ENCODE measurements around the gene OR10A3. TPM values are rescaled to one million over a fixed set of nuclear protein-coding genes. Genes with fewer than 3 reads are reported as not detected.

Gene OR10A3
- total RNA-seq, 1 donor from 2014 or later: not detected

DNA sequence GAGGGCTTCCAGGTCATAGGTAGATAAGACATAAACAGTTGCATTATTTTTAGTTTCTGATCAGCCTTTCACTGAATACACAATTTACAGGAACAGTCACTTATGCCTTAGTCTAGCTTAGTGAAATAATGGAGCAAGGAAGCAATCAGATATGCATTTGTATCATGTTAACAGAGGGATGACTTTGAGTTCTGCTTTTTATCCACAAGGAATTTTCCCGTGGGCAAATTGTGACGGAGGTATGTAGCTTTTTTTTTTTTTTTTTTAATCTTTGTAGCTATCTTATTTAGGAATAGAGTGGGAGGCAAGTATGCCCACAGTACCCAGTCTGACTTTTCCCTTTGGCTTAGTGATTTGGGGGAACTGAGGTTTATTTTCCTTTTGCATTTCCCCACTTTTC lies 27.2 kb upstream of the OR10A3 start:
- Mint-ChIP-seq H3K4me1 (ENCODE audit: low read depth) (no peaks in the 10 kb centered on the region), H3K27me3 (ENCODE audit: insufficient read depth) (peaks cover 6% of the 10 kb centered on the region), H3K4me3 (no peak overlapping the region), H3K36me3 (ENCODE audit: low read depth) (no peaks in the 10 kb centered on the region), H3K27ac (no peak overlapping the region), H3K9me3 (no peaks in the 10 kb centered on the region)
- no peak for DNase-seq (ENCODE audit: low spot score)
- intact Hi-C loops (cut with micrococcal nuclease): no loop called here

DNA sequence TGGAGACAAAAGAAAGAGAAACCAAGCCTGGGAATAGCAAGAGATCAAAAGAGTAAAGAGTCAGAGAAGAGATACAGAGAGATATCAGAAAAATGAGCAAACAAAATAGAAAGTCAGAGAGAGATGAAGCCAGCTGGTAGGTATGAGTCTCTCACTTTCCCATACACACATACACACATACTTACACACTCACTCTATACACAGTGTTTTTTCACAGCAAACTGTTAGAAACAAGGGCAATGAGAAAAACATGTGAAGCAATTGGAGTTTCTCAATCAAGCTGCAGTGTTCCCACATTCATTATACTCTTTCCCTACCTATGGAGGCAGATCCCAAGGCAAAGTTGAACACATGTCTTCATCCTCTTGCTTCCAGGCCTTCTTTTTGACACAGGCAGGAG lies 26.3 kb upstream of the OR10A3 start:
- H3K36me3 Mint-ChIP-seq (ENCODE audit: low read depth): no peaks in the 10 kb centered on the region
- no peak overlapping the region for H3K4me3 Mint-ChIP-seq
- H3K27ac Mint-ChIP-seq: no peak overlapping the region
- intact Hi-C loops (cut with micrococcal nuclease): no loop called here
- no peaks in the 10 kb centered on the region for H3K4me1 Mint-ChIP-seq (ENCODE audit: low read depth)
- H3K9me3 Mint-ChIP-seq: no peaks in the 10 kb centered on the region
- DNase-seq (ENCODE audit: low spot score): no peak
- H3K27me3 Mint-ChIP-seq (ENCODE audit: insufficient read depth): peaks cover 6% of the 10 kb centered on the region

DNA sequence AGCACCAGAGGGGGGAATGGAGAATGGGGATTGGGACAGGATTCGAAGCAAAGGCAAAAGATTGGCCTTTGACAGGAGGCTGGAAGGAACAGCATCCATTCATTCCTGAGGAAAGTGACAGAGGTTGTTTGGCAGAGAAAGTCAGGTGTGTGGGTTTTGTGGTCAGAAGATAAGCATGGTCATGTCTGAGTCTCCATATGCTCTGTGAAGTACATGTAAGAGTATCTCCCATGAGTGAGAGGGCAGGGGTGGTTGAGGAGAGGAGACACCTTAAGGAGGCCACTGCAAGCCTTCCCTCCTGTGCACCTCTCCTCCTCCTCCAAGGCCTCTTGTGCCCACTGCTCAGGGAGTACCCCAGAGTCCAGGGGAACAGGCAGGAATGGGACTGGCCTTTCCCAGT lies 25.6 kb upstream of the OR10A3 start:
- H3K4me1 Mint-ChIP-seq (ENCODE audit: low read depth): no peaks in the 10 kb centered on the region
- no peak overlapping the region for H3K4me3 Mint-ChIP-seq
- intact Hi-C loops (cut with micrococcal nuclease): no loop called here
- no peaks in the 10 kb centered on the region for H3K36me3 Mint-ChIP-seq (ENCODE audit: low read depth)
- no peak for DNase-seq (ENCODE audit: low spot score)
- no peak overlapping the region for H3K27ac Mint-ChIP-seq
- H3K27me3 Mint-ChIP-seq (ENCODE audit: insufficient read depth): peaks cover 6% of the 10 kb centered on the region
- no peaks in the 10 kb centered on the region for H3K9me3 Mint-ChIP-seq

DNA sequence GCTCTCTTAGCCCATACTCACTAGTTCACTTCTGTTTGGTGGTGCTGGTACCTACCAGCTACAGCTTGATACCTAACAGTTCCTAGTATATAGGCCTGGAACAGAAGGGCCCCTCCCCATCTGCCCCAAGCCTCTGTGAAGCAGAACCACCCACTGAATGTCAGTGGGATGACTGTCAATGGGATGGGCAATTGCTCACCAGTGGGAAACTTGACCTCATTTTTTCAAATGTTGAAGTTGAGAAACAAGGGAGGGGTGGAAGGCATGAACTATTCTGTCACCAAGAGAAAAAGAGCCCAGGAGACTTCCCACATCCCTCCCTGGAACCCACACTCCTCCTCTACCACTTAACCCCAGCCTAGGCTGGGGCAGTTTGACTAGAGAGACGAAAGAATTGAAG lies 23.9 kb upstream of the OR10A3 start, which contains the start of gene NLRP10:
TSS of gene NLRP10 (minus strand) at position 62 of the 400 bp plus-strand sequence. CDS start 1,952 bp downstream, outside the sequence.
- Mint-ChIP-seq H3K9me3 (no peaks in the 10 kb centered on the region), H3K36me3 (ENCODE audit: low read depth) (no peaks in the 10 kb centered on the region), H3K4me1 (ENCODE audit: low read depth) (no peaks in the 10 kb centered on the region), H3K27ac (no peak within 1 kb of the TSS), H3K4me3 (no peak within 1 kb of the TSS), H3K27me3 (ENCODE audit: insufficient read depth) (peaks cover 3% of the 10 kb centered on the region)
- intact Hi-C loops (cut with micrococcal nuclease): no loop called here
- no peak for DNase-seq (ENCODE audit: low spot score)

DNA sequence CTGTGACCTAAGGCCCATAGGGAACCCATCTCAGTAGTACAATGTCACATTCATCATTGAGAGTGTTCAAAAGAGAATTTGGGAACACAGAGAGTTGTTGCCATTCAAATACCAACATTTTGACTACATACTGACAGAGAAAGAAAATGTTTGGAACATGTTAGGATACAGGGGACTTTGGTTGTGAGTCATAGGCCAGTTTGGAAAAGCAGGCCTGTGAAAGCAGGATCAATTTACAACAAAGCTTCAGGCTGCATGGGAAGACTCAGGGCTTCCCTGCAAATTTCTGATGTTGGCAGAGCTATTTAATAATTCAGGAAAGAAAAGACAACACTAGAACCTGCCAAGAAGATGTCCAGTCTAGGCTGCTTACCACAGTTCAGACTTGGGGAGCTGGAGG lies 23.4 kb upstream of the OR10A3 start:
- intact Hi-C loops (cut with micrococcal nuclease): no loop called here
- no peak overlapping the region for H3K4me3 Mint-ChIP-seq
- no peak overlapping the region for H3K27ac Mint-ChIP-seq
- no peaks in the 10 kb centered on the region for H3K9me3 Mint-ChIP-seq
- no peaks in the 10 kb centered on the region for H3K36me3 Mint-ChIP-seq (ENCODE audit: low read depth)
- no peaks in the 10 kb centered on the region for H3K4me1 Mint-ChIP-seq (ENCODE audit: low read depth)
- DNase-seq (ENCODE audit: low spot score): no peak
- H3K27me3 Mint-ChIP-seq (ENCODE audit: insufficient read depth): peaks cover 3% of the 10 kb centered on the region

DNA sequence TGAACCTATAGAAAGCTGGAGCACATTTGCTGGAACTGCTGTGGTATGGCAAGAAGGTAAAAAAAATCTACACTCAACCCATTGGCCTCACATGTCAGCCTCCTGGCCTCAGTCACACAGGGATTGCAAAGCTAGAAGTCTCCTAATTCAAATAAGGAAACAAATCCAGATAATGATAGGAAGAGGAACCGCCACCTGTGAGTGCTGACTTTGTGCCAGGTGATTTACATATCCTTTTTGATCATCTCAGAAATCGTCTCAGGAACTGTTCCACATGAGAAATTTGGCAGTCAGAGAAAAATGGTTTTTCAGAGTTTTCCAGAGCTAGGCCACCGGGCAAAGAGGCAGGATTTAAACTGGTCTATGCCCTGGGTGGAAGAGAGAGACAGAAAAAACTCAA lies 22.8 kb upstream of the OR10A3 start:
- Mint-ChIP-seq H3K27ac (no peak overlapping the region), H3K9me3 (no peaks in the 10 kb centered on the region), H3K36me3 (ENCODE audit: low read depth) (no peaks in the 10 kb centered on the region), H3K27me3 (ENCODE audit: insufficient read depth) (peaks cover 2% of the 10 kb centered on the region), H3K4me1 (ENCODE audit: low read depth) (no peaks in the 10 kb centered on the region), H3K4me3 (no peak overlapping the region)
- intact Hi-C loops (cut with micrococcal nuclease): no loop called here
- no peak for DNase-seq (ENCODE audit: low spot score)

DNA sequence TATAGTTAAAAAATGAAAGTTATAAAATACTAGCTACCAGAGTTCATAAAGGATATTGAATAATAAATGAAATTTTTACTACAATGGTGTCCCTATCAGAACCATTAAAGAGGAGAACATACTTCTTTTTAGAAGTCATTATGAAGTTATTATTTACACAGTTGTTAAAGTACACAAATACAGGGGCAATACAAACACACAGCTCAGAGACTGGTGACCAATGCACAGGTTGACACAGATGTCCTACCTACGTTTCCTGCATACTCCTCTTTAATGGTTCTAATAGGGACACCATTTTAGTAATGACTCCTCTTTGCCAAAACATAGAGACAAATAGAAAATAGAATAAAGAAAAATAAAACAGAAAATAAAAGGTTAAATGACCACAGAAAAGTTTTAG lies 13.7 kb upstream of the OR10A3 start:
- Mint-ChIP-seq H3K4me3 (no peak overlapping the region), H3K36me3 (ENCODE audit: low read depth) (no peaks in the 10 kb centered on the region), H3K9me3 (no peaks in the 10 kb centered on the region), H3K27me3 (ENCODE audit: insufficient read depth) (peaks cover 4% of the 10 kb centered on the region), H3K4me1 (ENCODE audit: low read depth) (no peaks in the 10 kb centered on the region), H3K27ac (no peak overlapping the region)
- intact Hi-C loops (cut with micrococcal nuclease): no loop called here
- DNase-seq (ENCODE audit: low spot score): no peak

DNA sequence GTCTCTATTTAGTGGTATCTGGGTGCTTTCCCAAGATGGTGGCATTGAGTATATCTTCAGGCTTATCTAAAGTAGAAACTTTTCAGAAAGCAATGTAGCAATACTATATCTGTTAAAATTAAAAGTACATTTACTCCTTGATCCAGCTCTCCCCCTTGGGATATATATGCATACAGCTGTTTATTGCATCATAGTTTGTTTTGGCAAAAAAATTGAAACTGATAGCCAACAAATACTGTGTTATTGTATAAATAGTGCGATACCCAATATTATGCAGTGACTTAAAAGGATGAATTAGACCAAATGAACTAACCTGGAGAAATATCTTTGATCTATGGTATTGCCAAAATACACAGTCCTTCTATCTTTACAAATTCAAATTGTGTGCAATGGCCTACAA lies 8.4 kb upstream of the OR10A3 start:
- Mint-ChIP-seq H3K4me1 (ENCODE audit: low read depth) (no peaks in the 10 kb centered on the region), H3K4me3 (no peak overlapping the region), H3K27ac (no peak overlapping the region), H3K27me3 (ENCODE audit: insufficient read depth) (peaks cover 6% of the 10 kb centered on the region), H3K9me3 (no peaks in the 10 kb centered on the region), H3K36me3 (ENCODE audit: low read depth) (no peaks in the 10 kb centered on the region)
- DNase-seq (ENCODE audit: low spot score): no peak
- intact Hi-C loops (cut with micrococcal nuclease): no loop called here

DNA sequence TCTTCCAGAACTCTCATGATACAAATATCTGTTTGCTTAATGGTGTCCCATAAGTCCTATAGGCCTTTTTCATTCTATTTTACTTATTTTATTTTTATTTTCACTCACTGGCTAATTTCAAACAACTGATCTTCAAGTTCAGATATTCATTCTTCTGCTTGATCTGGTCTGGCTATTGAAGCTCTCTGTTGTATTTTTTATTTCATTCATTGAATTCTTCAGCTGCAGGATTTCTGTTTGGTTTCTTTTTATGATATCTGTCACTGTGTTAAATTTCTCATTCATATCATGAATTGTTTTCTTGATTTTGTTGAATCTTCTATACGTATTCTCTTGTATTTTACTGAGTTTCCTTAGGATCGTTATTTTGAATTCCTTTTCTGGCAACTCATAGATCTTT lies 2.6 kb upstream of the OR10A3 start:
- Mint-ChIP-seq H3K9me3 (peaks cover 19% of the 10 kb centered on the region), H3K27ac (no peak overlapping the region), H3K36me3 (ENCODE audit: low read depth) (no peaks in the 10 kb centered on the region), H3K27me3 (ENCODE audit: insufficient read depth) (peaks cover 4% of the 10 kb centered on the region), H3K4me1 (ENCODE audit: low read depth) (no peaks in the 10 kb centered on the region), H3K4me3 (no peak overlapping the region)
- intact Hi-C loops (cut with micrococcal nuclease): no loop called here
- no peak for DNase-seq (ENCODE audit: low spot score)

DNA sequence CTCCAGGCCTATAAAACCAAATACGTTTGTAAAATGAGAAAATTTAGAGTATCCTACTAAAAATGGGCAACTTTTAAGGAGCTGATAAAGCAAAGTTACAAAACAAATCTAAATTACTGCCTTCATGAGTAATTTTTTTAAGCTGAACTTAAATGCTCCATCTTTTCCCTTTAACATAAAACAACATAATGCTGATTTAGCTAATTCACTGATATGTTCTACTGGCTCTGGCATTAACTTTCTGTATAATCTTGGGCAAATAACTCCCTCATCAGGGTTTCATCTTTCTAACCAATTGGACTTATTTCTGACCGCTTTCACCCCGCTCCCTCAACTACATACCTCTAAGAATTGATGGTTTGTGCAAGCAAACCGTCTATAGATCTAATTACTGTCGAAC lies 362 bp downstream of the OR10A3 start:
- Mint-ChIP-seq H3K9me3 (peaks cover 19% of the 10 kb centered on the region), H3K27me3 (ENCODE audit: insufficient read depth) (peaks cover 2% of the 10 kb centered on the region), H3K4me3 (no peak overlapping the region), H3K4me1 (ENCODE audit: low read depth) (no peaks in the 10 kb centered on the region), H3K27ac (no peak overlapping the region), H3K36me3 (ENCODE audit: low read depth) (no peaks in the 10 kb centered on the region)
- no peak for DNase-seq (ENCODE audit: low spot score)
- intact Hi-C loops (cut with micrococcal nuclease): no loop called here

DNA sequence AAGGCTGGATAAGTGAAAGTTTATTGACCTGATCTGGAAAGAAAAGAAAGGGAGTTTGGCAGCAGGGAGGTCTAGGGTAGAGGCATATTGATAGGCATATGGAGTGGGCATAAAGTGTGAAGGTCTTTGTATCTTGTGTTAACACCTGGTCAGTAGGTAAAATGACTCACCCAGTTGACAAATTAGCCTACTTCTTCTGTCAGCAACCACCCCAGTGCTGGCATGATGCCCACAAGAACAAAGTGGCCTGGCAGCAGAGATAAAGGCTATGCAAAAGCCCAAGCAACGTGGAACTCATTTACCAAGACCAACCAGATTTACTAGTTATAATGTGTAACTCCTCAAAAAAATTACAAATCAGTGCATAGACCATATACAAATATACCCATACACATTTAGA lies 4.9 kb downstream of the OR10A3 start:
- intact Hi-C loops (cut with micrococcal nuclease): no loop called here
- H3K9me3 Mint-ChIP-seq: no peaks in the 10 kb centered on the region
- no peak for DNase-seq (ENCODE audit: low spot score)

DNA sequence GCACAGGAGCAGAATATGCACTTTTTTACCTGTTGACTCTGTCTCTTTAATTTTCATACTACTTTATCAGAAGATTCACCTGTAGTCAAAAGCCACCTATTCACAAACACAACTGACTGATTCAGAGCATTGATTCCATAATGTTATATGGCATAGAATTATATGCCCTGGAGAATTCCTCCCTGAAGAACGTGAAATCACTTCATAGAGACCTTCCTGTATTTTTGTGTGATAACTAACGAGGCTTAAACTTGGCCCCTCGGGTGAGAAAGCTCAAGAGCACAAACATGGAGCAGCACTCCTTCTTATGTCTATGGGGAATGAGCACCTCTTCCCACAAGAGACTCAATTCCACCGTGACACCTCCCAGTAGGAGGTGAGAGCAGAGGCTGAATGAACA lies 10.3 kb downstream of the OR10A3 start, which contains the start of gene OR10A6:
TSS of gene OR10A6 (minus strand) at position 101 of the 400 bp plus-strand sequence. CDS start 2,606 bp downstream, outside the sequence.
- intact Hi-C loops (cut with micrococcal nuclease): no loop called here
- H3K4me3 Mint-ChIP-seq: no peak within 1 kb of the TSS
- peaks cover 5% of the 10 kb centered on the region for H3K27me3 Mint-ChIP-seq (ENCODE audit: insufficient read depth)
- no peak within 1 kb of the TSS for H3K27ac Mint-ChIP-seq
- no peaks in the 10 kb centered on the region for H3K36me3 Mint-ChIP-seq (ENCODE audit: low read depth)
- H3K4me1 Mint-ChIP-seq (ENCODE audit: low read depth): no peaks in the 10 kb centered on the region
- no peaks in the 10 kb centered on the region for H3K9me3 Mint-ChIP-seq
- no peak for DNase-seq (ENCODE audit: low spot score)

More for the DNA sequence above, 4.9 kb downstream of the OR10A3 start:
- no peak overlapping the region for H3K4me3 Mint-ChIP-seq
- no peaks in the 10 kb centered on the region for H3K4me1 Mint-ChIP-seq (ENCODE audit: low read depth)
- H3K36me3 Mint-ChIP-seq (ENCODE audit: low read depth): no peaks in the 10 kb centered on the region
- peaks cover 2% of the 10 kb centered on the region for H3K27me3 Mint-ChIP-seq (ENCODE audit: insufficient read depth)
- H3K27ac Mint-ChIP-seq: no peak overlapping the region

DNA sequence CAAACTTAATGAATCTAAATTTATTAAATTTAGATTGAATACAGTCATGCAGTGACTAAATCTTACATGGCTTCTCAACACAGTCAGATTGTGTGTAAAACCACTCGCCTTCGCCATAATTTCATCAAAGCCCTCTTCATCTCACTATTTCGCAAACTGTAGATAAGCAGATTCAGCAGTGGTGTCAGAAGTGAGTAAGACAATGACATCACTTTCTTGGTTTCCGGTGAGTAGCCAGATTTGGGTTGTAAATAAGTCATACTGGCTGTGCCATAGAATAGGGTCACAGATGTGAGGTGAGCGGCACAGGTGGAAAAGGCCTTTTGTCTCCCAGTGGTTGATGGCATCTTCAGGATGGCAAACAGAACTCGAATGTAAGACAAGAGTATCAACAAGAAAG lies 13.9 kb downstream of the OR10A3 start:
- H3K36me3 Mint-ChIP-seq (ENCODE audit: low read depth): no peaks in the 10 kb centered on the region
- no peaks in the 10 kb centered on the region for H3K4me1 Mint-ChIP-seq (ENCODE audit: low read depth)
- no peaks in the 10 kb centered on the region for H3K9me3 Mint-ChIP-seq
- no peak overlapping the region for H3K4me3 Mint-ChIP-seq
- H3K27me3 Mint-ChIP-seq (ENCODE audit: insufficient read depth): peaks cover 5% of the 10 kb centered on the region
- DNase-seq (ENCODE audit: low spot score): no peak
- H3K27ac Mint-ChIP-seq: no peak overlapping the region
- intact Hi-C loops (cut with micrococcal nuclease): no loop called here

DNA sequence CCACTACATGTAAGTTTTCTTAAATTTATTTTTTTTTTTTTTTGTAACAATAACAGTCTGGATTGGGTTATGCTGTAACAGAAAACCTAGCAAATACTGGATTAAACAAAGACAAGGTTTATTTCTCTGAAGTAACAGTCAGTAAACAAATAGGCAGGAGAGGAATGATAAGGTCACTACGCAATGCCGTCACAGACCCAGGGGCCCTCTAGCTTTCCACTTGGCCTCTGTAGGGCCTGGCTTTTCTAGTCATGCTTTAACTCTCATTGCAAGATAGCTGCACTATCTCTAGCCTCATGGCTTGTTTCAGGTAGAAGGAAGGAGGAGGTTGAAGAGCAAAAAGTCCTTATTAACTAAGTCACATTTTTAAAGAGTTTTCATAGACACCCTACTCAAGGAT lies 17.0 kb downstream of the OR10A3 start:
- Mint-ChIP-seq H3K36me3 (ENCODE audit: low read depth) (no peaks in the 10 kb centered on the region), H3K4me1 (ENCODE audit: low read depth) (no peaks in the 10 kb centered on the region), H3K4me3 (no peak overlapping the region), H3K27me3 (ENCODE audit: insufficient read depth) (no peaks in the 10 kb centered on the region), H3K9me3 (no peaks in the 10 kb centered on the region), H3K27ac (no peak overlapping the region)
- no peak for DNase-seq (ENCODE audit: low spot score)
- intact Hi-C loops (cut with micrococcal nuclease): no loop called here

Measured in activated T-helper 1 cell treated with anti-CD3 and anti-CD28 coated beads, Interleukin-12 subunit alpha, Interleukin-12 subunit beta, Interleukin-2, Interleukin-4 antibody, amounts not matched to agents 30 ng/mL and 10 ng/mL and 1 ng/mL, durations not matched to agents 14 hours and 24 hours and 36 hours (primary cell).